ENCODE results near the gene PCAT6. TPM values are rescaled to one million over a fixed set of nuclear protein-coding genes. Genes with fewer than 3 reads are reported as not detected.

PCAT6 gene
- polyA plus RNA-seq, 3 donors = 3.8 to 5.6 (median 4.0) TPM

- DNase-seq (ENCODE audit: extremely low read depth in 1 of 11, low read depth in 9 of 11, low spot score in 4 of 11) = no peak
These were observed 24.9 kb downstream of the PCAT6 start for GRCh38 chr1:202835548-202836072.

DNA sequence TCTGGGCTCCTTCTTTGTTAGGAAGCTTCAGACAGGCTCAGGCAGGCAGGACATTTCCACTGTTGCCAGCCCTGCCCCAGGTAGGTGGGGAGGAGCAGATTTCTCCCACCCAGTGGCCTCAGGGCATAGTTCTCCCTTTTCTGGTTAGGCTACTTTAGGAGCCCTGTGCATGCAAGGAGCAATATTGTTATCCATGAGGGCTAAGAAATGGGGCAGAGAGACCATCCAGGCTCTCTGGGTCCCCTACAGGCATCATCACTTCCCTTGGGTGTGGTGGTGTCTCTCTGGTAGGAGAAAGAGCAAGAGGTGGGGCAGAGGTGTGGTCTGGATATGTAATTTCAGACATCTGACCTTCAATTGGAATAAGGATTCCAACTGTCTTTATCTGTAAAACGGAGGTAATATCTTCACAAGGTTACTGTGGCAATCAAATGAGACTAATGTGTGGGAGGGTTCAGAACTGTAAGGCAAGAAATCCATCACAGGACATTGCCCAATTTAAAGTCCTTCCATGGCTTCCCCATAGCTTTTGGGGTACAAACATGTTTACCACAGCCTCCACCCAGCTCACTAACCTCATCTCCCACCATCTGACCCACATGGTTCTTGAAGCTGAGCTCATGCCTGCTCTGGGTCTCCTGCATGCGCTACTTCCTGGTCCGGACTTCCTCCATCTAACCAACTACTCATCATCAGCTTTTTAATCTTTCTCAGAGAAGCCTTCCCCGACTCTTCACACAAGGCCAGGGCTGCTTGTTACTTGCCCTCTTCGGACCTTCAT is 26.1 kb downstream of the PCAT6 start:
- no peak for DNase-seq (ENCODE audit: extremely low read depth in 1 of 11, low read depth in 9 of 11, low spot score in 4 of 11)

DNA sequence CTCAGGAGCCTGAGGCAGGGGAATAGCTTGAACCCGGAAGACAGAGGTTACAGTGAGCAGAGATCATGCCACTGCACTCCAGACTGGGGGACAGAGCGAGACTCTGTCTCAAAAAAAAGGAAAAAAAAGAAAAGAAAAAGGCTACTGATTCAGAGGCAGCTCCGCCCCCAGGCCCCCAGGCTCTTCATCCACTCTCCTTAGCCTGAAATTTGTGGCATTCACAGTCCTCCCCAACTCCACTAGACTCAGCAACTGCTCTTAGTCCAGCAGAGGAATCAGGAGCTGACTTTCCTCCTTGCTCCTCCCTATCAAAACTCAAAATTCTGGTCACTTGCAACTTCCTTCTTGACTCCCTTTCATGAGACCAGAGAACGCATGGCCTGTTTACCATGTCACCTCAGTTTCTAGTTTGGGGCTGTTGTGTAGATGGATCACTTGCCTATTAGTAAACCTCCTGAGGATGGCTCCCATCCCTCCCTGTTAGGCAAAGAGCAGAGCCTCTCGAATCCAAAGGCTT is 27.1 kb downstream of the PCAT6 start:
- no peak for DNase-seq (ENCODE audit: extremely low read depth in 1 of 11, low read depth in 9 of 11, low spot score in 4 of 11)

DNA sequence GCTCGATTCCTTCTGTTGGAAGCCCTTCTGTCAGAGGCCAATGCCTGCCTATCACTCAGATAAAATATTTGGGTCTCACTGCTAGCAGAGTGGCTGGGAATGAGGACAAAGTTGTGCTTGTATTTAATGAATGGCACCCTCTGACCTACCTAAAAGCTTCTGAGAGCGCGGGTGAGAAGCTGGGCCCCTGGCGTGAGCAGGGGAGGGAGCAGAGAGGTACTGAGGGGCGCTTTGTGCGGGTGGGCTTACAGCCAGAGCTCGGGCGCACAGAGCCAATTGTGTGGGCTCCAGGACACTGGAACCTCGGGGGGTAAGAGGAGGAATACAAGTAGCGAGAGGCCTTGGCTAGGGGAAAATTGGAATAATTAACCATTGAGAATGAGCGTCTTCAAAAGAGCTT is 32.3 kb downstream of the PCAT6 start:
- DNase-seq (ENCODE audit: extremely low read depth in 1 of 11, low read depth in 9 of 11, low spot score in 4 of 11) = no peak

- no peak for DNase-seq (ENCODE audit: extremely low read depth in 1 of 11, low read depth in 9 of 11, low spot score in 4 of 11)
These were observed 33.5 kb downstream of the PCAT6 start for GRCh38 chr1:202844259-202844658.

DNA sequence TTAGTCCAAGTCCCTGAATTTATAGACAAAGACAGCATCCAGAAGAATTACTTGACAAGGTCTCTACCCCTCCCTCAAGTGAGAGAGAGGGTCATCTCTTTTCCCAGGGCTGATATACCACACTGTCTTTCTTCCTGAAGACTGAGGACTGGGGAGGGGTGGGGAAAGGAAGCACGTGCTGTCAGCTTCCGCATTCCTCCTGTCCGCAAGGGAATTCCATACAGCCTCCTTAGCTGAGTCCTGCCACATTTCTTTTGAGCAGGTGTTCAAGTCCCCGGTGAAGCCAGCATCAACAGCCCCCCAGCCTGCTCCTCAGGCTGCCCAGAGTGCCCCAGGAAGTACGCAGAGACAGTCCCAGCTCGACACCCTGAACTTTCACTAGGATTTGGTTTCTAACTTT is 34.2 kb downstream of the PCAT6 start:
- no peak for DNase-seq (ENCODE audit: extremely low read depth in 1 of 11, low read depth in 9 of 11, low spot score in 4 of 11)

DNA sequence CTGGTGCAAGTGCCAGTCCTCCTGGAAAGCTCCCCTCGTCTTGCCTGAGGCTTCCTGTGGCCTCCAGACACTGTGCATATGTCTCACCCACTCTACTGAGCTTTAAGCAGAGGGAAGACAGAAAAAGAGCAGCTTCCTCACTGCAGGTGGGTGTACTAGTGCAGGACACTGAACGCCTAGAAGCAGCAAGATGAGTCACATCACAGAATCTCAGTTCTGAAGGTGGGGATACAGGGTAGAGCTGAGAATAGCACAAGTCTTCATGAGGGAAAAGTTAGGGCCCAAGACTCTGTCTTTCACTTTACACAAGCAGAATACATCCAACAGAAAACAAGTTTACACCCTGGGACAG is 37.4 kb downstream of the PCAT6 start:
- no peak for DNase-seq (ENCODE audit: extremely low read depth in 1 of 11, low read depth in 9 of 11, low spot score in 4 of 11)

DNA sequence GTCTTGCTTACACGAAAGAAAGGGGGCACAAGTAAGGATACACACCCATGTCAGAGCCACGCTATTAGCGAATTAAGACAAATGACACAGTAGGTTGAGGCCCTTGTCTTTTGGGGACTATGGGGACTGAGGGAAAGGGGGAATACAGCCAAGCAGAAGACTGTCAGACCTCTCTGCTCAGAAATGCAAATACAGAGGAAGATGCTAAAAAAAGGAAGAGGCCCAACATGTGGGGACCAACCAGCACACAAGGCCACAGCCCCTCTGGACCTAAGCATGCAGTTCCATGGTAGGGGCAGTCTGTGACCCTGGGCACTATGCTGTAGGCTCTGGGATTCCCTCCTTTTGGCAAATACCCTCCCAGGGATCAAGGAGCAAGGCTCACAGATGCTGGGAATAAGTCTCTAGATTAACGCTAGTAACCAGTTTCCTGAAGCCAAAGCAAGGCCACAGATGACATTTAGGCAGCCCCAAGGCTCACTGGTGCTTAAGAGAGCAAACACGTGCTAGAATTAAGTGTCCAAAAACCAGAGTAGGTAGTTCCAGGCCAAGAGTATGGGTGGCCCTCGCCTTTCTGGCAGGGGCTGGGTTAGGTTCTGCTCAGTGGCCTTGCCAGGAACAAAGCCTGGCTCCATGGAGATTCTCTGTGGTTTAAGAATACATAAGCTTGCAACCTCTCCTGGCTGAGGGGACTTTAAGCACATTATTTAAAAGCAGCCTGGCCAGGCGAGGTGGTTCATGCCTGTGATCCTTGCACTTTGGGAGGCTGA is 40.0 kb downstream of the PCAT6 start:
- no peak for DNase-seq (ENCODE audit: extremely low read depth in 1 of 11, low read depth in 9 of 11, low spot score in 4 of 11)

- DNase-seq (ENCODE audit: extremely low read depth in 1 of 11, low read depth in 9 of 11, low spot score in 4 of 11) = peak in 3 of 11 donors; percentile 13 to 20 (median 18)
These were observed 41.6 kb downstream of the PCAT6 start for GRCh38 chr1:202852163-202852904.

DNA sequence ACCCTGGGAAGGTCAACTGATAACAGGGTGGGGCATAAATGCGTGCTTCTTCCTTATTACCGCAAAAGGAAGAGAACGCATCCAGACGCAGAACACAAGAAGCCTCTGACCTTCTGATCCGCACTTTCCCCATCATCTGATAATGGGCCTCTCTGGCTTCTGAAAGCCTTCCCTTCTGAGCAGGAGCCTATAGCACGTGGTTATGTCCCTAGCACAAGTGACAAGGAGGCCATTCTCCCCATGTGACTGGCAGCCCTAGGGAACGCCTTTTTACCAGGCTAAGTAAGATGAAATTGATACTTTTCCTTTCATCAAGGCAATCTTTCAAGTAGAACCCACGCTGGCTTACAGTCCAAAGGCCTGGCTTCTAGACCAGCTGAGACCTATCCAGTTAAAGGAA is 44.0 kb downstream of the PCAT6 start:
- DNase-seq (ENCODE audit: extremely low read depth in 1 of 11, low read depth in 9 of 11, low spot score in 4 of 11) = no peak

DNA sequence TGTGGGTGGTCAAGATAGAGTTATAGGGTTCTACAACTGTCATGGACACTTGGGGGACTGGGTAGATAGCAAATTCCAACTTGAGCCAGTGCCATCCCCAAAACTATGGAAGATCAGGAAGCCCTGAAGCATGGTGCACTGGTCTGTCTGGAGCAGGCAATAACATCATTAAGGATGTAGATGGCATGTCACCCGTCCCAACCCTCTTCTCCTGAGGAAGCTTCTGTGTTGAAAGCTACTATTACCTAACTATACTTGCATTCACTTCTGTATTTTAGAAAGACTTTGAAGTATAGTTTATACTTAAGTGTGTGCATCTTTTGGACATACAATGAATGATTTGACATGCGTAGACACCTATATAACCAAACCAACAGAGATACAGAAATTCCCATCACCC is 45.3 kb downstream of the PCAT6 start:
- DNase-seq (ENCODE audit: extremely low read depth in 1 of 11, low read depth in 9 of 11, low spot score in 4 of 11) = no peak

GRCh38 chr1:202857136-202857610 is 46.4 kb downstream of the PCAT6 start:
- DNase-seq (ENCODE audit: extremely low read depth in 1 of 11, low read depth in 9 of 11, low spot score in 4 of 11) = peak in 1 of 11 donors; percentile 45

DNA sequence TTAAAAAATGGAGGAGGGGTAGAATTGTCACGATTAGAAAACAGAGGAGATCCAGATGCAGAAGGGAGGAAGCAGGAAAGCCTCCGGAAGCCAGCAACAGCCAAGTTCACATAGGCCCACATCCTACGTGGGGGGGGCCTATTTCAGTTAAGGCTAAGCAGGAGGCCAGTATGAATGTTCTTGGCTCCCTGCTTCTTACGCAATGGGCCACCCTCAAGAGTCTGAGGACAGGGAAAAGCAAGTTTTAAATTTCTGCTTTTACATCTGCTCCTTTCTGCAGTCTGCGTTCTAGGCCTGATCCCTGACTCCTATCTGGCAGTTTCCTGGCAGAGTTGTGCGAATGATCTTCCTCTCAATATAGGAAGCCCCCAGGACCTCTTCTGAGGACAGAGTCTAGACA is 47.6 kb downstream of the PCAT6 start:
- peak in 5 of 11 donors; percentile 13 to 53 (median 34) for DNase-seq (ENCODE audit: extremely low read depth in 1 of 11, low read depth in 9 of 11, low spot score in 4 of 11)

GRCh38 chr1:202858789-202859414 is 48.1 kb downstream of the PCAT6 start:
- no peak for DNase-seq (ENCODE audit: extremely low read depth in 1 of 11, low read depth in 9 of 11, low spot score in 4 of 11)

DNA sequence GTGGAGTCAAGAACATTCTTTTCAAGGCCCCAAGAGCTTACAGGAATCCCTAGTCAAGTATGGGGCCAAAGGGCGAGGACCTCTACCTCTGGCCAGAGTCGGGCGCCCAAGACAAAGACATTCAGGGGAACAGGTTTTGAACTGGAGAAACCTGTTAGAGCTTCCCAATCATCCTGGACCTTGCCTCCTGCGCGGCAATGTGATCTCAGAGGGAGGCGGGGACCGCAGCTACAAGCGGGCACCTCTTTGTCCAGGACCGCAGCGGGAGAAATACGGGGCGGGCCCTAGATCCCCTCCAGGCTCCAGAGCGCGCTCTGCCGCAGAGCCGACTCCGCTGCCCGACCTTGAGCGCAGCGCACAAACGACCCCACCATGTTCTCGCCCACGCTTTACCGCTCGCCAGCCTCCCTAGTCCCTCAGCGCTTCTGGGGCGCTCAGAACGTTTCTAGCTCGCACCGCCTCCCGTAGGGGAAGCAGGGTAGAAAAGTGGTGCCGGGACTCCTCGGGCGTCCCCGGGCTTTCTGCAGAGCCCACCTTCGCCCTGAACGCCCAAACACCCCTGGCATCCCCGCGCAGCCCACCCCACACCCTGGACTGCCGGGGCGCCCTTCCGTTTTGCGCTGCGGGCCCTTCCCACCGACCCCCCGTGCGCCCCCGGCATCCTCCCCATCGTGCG is 50.1 kb downstream of the PCAT6 start:
- DNase-seq (ENCODE audit: extremely low read depth in 1 of 11, low read depth in 9 of 11, low spot score in 4 of 11) = peak; percentile 33 to 69 (median 55)

Data from renal cortex interstitium (tissue), 11 donors.